HG03457 (cell line): ENCODE data around the gene TOR3A.
A peak's percentile ranks its signal among the peaks of the same experiment; 100 is the strongest.
"Not testable (repeated sequence)": the region's sequence is repeated elsewhere in the genome, so short reads cannot be mapped to it uniquely, and the experiment has no call there.

Experiments used
- ATAC-seq: cut with Tn5 transposase; IDR thresholded peaks from one replicate; pipeline ENCODE4 v1.9.1; 2021; ENCODE audit warnings: moderate number of reproducible peaks; ENCODE audit not compliant: unreplicated experiment

Gene TOR3A, protein sequence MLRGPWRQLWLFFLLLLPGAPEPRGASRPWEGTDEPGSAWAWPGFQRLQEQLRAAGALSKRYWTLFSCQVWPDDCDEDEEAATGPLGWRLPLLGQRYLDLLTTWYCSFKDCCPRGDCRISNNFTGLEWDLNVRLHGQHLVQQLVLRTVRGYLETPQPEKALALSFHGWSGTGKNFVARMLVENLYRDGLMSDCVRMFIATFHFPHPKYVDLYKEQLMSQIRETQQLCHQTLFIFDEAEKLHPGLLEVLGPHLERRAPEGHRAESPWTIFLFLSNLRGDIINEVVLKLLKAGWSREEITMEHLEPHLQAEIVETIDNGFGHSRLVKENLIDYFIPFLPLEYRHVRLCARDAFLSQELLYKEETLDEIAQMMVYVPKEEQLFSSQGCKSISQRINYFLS

DNA sequence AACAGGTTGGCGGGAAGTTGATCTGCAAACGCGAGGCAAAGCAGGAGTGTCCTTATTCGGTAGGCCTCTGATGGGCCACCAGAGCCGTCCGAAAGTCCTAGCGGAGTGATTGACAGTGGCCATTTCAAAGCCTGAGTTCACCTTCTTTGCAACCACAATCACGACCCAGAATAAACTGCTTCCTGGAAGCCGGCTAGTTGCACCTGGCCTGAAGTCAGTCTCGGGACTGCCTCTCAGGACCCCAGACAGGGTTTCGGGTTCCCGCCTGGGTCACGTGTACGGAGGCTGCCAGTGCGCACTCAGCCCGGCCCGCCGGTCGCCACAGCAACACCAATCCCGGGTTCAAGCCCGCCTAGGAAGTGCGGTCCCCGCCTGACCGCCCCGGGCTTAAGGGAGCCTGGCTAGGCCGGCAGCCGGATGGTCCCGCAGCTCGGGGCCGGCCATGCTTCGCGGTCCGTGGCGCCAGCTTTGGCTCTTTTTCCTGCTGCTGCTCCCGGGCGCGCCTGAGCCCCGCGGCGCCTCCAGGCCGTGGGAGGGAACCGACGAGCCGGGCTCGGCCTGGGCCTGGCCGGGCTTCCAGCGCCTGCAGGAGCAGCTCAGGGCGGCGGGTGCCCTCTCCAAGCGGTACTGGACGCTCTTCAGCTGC is at the start of gene TOR3A:
TSS of gene TOR3A (plus strand) at position 384 of the 646 bp plus-strand sequence. CDS start at position 443, 59 bp downstream.
- peak; percentile 86 for ATAC-seq

- ATAC-seq = peak; percentile 68
These were observed 47.1 kb upstream of the TOR3A start for GRCh38 chr1:179034720-179035119.

DNA sequence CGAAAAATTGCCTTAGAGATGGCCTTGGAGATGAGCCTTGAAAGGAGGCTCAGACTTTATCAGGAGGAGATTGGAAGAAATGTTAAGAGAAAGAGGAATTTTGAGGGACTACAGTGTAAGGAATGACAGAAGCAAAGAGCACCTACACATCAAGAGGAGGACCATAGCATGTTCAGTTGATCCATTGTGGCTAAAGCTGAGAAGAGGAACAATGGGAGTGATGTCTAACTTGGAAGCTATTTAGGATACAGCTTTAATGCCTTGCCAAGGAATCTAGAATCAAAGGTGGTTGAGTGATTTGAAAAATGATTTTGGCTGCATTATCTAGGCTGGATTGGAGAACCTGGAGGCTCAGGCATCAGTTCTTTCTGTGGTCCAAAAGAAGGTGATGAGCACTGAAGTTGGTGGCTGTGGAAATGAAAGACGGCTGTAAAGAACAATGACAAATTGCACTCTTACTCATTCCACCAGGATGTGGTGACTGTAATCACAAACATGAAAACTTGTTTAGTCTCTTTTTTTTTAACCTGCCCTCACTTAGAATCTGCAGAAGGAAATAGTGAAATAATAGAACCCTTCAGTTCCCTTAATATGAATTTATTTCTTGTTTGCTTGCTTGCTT is 44.9 kb upstream of the TOR3A start:
- no peak for ATAC-seq

DNA sequence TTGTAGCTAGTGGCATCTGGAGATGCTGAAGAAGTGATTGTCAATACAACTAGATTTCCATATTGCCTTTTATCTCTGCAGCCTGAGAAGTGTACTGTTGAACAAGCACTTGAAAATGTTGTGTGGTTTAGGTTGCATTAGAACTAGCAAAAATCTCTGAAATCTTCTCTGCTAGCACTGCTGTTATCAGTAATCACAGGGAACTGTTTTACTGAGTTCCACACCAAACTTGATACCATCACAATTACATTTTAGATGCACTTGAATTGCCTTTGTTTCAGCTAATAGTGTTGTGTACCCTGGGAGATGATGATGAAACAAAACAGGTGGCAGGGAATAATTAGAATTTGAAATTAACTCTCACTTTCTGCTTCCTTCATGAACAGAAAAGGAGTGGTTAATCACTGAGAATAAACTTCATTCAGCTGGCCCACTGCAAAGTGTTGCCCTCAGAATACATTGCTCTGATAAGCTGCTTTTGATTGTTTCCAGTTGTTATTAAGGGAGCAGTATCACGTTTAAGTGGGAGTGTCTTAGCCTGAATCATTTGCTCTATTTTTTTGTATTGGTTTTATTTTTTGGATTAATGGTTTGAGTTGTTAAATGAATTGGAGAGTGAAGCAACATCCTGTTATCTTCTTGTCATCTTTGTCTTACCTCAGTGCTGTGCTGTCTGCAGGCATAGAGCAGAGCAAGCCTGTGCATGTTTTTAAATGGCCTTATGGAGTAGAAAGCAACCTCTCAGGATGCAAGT is 43.2 kb upstream of the TOR3A start:
- no peak for ATAC-seq

- ATAC-seq = not testable (repeated sequence)
These were observed 42.2 kb upstream of the TOR3A start for GRCh38 chr1:179039502-179040174.

DNA sequence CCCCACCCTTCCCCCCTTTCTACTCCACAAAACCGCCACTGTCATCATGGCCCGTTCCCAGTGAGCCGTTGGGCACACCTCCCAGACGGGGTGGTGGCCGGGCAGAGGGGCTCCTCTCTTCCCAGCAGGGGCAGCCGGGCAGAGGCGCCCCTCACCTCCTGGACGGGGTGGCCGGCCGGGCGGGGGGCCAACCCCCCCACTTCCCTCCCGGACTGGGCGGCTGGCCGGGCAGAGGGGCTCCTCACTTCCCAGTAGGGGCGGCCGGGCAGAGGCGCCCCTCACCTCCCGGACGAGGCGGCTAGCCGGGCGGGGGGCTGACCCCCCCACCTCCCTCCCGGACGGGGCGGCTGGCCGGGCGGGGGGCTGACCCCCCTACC is 41.7 kb upstream of the TOR3A start:
- ATAC-seq = not testable (repeated sequence)

- no peak for ATAC-seq
These were observed 39.8 kb upstream of the TOR3A start for GRCh38 chr1:179042087-179042486.

DNA sequence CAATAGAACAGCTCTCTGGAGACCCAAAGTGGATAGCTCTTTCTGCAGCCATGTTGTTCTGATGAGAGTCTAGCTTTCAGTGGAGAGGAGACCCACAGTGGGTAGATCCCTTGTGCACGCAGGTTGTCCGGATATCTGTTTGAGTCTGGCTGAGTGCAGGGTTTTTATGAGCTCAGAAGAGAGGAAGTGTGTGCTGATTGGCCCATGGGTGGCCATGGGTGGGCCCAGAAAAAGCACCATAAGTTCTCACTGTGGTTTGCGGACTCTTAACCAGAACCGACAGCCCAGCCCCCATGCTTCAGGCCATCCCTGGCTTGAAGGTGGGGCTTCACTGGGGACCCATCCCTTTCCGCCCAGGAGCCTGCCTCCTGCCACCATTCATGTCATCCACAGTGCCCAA is 39.2 kb upstream of the TOR3A start:
- no peak for ATAC-seq

DNA sequence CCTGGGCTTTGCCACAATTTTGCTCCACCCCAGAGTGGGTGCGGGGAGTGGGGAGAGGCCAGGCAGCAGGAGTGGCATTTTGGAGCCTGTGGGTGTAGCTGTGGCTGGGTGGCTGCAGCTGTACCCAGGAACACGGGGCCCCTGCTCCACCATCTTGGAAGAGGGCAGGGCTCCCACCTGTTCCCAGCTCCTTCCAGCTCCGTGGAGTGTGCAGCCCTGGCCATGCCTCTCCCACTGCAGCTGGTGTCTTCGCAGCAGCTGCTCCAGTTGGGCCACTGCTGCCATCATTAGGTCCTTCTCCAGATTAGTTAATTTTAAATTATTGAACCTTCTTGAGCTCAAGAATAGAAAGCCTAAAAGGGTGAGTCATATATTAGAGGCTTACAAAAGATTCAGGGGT is 38.6 kb upstream of the TOR3A start:
- ATAC-seq = no peak

GRCh38 chr1:179043907-179044306 is 38.0 kb upstream of the TOR3A start:
- no peak for ATAC-seq

- no peak for ATAC-seq
These were observed 34.8 kb upstream of the TOR3A start for GRCh38 chr1:179046808-179047635.

DNA sequence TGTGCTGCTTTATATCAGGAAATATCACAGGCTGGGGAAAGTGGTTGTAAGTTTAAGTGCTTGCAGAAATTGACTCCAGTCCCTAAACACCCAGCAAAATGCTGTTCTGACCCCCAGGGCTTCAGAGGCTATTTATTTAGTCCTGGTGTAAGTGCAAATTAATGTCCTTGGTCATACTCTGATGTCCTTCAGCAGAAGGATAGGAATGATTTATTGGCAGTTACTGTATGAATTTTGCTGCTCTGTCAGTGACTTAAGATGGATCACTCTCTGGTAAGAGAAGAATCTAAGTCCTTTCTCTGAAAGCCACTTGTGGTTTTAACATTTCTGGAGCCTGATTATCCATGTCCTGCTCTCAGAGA is 34.3 kb upstream of the TOR3A start:
- ATAC-seq = no peak

DNA sequence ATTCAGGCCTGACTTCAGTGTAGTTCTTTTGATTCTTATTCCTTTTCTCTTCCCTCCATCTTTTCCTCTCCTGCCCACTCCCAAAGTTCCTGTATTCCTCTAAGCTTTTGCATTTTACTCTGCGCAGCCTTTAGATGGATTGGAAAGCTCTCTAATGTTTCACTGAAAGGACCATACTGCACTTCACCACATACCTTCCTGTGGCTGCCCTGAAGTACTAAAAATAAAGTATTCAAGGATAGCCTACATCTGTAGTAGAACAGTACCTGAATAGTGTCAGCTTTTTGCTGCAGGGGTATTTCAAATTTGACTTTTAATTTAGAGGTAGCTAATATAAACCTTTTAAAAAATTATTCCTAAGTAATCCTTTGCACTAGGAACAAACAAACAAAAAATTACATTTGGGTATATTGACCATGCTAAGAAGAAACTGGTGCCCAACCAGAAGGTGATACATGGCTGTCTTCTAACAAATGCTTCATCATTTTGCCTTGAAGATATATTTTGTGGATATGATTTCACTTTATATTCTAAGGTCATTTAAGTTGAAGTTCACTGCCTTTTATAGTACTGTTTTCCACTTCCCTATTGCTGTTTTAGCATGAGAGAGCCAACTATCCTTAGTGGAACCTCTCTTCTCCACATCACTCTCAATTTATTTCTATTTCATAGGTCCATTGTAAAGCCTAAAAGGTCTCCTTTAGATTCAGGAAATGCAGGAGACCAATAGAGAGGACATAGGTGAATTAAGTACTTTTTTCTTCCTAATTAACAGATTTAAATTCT is 33.3 kb upstream of the TOR3A start:
- no peak for ATAC-seq

GRCh38 chr1:179052776-179053175 is 29.1 kb upstream of the TOR3A start:
- ATAC-seq = no peak

GRCh38 chr1:179053486-179053885 is 28.4 kb upstream of the TOR3A start:
- ATAC-seq = no peak

- no peak for ATAC-seq
These were observed 25.9 kb upstream of the TOR3A start for GRCh38 chr1:179055937-179056336.

- no peak for ATAC-seq
These were observed 23.1 kb upstream of the TOR3A start for GRCh38 chr1:179058487-179059483.
